Measurements from ENCODE around the gene SNCB.
"Not testable (repeated sequence)": the region's sequence is repeated elsewhere in the genome, so short reads cannot be mapped to it uniquely, and the experiment has no call there.

SNCB gene

GRCh38 chr5:176596069-176596644, 34.2 kb downstream of the SNCB start:
- in situ Hi-C loops (cut with HindIII; ENCODE audit: low pct_ligation_motif_present, low sequenced_read_pairs): no loop called here
- no peak for DNase-seq
- Histone ChIP-seq H3K36me3 (replicated peaks) (no peaks in the 10 kb centered on the region), H3K4me3 (ENCODE audit: low read depth, low read length) (no peak overlapping the region), H3K27me3 (replicated peaks) (no peaks in the 10 kb centered on the region), H3K27ac (no peak overlapping the region)
- no peak for TF ChIP-seq CTCF (IDR thresholded peaks at IDR 0.05; ENCODE audit: low read depth, low read length, missing control alignments)

GRCh38 chr5:176595386-176595943, 34.9 kb downstream of the SNCB start:
- Histone ChIP-seq H3K27ac (no peak overlapping the region), H3K27me3 (replicated peaks) (no peaks in the 10 kb centered on the region), H3K4me3 (ENCODE audit: low read depth, low read length) (no peak overlapping the region), H3K36me3 (replicated peaks) (no peaks in the 10 kb centered on the region)
- TF ChIP-seq CTCF (IDR thresholded peaks at IDR 0.05; ENCODE audit: low read depth, low read length, missing control alignments): no peak
- in situ Hi-C loops (cut with HindIII; ENCODE audit: low pct_ligation_motif_present, low sequenced_read_pairs): no loop called here
- no peak for DNase-seq

- Histone ChIP-seq H3K36me3 (replicated peaks) (no peaks in the 10 kb centered on the region), H3K27ac (no peak overlapping the region), H3K27me3 (replicated peaks) (no peaks in the 10 kb centered on the region), H3K4me3 (ENCODE audit: low read depth, low read length) (no peak overlapping the region)
- DNase-seq: no peak
- TF ChIP-seq CTCF (IDR thresholded peaks at IDR 0.05; ENCODE audit: low read depth, low read length, missing control alignments): no peak
- in situ Hi-C loops (cut with HindIII; ENCODE audit: low pct_ligation_motif_present, low sequenced_read_pairs): no loop called here
Measured at GRCh38 chr5:176594554-176594953, 35.8 kb downstream of the SNCB start.

GRCh38 chr5:176593273-176593869, 37.0 kb downstream of the SNCB start:
- in situ Hi-C loops (cut with HindIII; ENCODE audit: low pct_ligation_motif_present, low sequenced_read_pairs): no loop called here
- no peak for DNase-seq
- H3K36me3 ChIP-seq (replicated peaks): no peaks in the 10 kb centered on the region
- H3K27me3 ChIP-seq (replicated peaks): no peaks in the 10 kb centered on the region
- no peak for TF ChIP-seq CTCF (IDR thresholded peaks at IDR 0.05; ENCODE audit: low read depth, low read length, missing control alignments)
- no peak overlapping the region for H3K27ac ChIP-seq
- no peak overlapping the region for H3K4me3 ChIP-seq (ENCODE audit: low read depth, low read length)

GRCh38 chr5:176592573-176592972, 37.8 kb downstream of the SNCB start:
- H3K27ac ChIP-seq: no peak overlapping the region
- in situ Hi-C loops (cut with HindIII; ENCODE audit: low pct_ligation_motif_present, low sequenced_read_pairs): no loop called here
- H3K4me3 ChIP-seq (ENCODE audit: low read depth, low read length): no peak overlapping the region
- DNase-seq: no peak
- no peaks in the 10 kb centered on the region for H3K36me3 ChIP-seq (replicated peaks)
- no peak for TF ChIP-seq CTCF (IDR thresholded peaks at IDR 0.05; ENCODE audit: low read depth, low read length, missing control alignments)
- no peaks in the 10 kb centered on the region for H3K27me3 ChIP-seq (replicated peaks)

GRCh38 chr5:176591667-176592066, 38.7 kb downstream of the SNCB start:
- H3K36me3 ChIP-seq (replicated peaks); H3K4me3 ChIP-seq (ENCODE audit: low read depth, low read length); DNase-seq; H3K27ac ChIP-seq; in situ Hi-C loops (cut with HindIII; ENCODE audit: low pct_ligation_motif_present, low sequenced_read_pairs); H3K27me3 ChIP-seq (replicated peaks): not testable (repeated sequence)
